OCI-M1 (cell line): Measurements from ENCODE around the gene CACNB4.
"Not testable (repeated sequence)": the region's sequence is repeated elsewhere in the genome, so short reads cannot be mapped to it uniquely, and the experiment has no call there.

Source experiments
- DNase-seq: peaks from one replicate; lab custom pipeline; 2025; lab: John Stamatoyannopoulos, UW

The CACNB4 gene

DNA sequence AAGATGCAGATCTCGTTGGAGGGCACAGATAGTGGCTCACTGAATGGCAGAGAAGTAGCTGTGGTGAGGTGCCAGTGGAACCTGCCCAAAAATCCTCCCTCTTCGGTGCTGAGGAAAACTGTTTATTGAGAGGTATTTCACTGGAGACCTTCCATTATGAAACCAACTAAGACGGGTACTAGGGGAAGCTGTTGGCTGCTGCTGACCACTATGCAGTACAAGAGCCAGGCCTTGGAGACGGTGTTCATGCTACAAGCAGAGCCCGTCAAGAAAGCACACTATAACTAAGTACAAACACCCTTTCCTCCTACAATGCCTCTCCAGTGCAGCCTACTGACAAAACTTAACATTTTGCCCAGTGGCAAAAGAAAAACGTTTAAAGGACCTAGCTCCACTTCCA, 275.2 kb downstream of the CACNB4 start:
- peak; percentile 65 for DNase-seq

DNA sequence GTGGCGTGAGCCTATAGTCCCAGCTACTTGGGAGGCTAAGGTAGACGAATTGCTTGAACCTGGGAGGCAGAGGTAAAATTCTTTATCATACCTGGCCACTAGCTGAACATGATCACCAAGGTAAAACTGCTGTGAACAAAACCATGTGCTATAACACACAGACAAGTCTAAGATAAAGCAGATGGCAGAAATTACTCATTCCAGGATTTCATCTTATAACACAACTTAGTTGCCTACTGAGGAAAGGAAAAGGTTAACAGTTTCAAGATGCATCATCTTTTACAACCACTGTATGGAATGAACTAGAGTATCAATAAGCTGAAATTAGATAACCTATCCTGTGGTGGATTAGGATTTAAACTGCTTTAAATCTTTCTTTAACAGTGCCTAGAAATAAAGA, 278.9 kb downstream of the CACNB4 start:
- DNase-seq, result no peak

DNA sequence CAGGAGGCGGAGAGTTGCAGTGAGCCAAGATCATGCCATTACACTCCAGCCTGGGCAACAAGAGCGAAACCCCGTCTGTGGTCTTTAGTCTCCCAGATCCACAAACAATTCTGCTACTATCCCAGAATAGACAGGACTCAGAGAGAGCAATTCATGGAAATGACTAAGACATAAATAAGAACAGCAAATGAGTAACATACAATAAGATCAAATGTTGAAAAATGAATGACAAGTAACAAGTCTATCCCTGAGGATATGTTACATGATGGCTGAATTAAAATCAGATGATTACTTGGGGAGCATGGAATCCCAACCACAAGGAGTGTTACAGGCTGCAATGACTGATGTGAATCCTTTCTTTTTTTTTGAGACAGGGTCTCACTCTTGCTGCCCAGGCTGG, 280.9 kb downstream of the CACNB4 start:
- DNase-seq, result no peak

DNA sequence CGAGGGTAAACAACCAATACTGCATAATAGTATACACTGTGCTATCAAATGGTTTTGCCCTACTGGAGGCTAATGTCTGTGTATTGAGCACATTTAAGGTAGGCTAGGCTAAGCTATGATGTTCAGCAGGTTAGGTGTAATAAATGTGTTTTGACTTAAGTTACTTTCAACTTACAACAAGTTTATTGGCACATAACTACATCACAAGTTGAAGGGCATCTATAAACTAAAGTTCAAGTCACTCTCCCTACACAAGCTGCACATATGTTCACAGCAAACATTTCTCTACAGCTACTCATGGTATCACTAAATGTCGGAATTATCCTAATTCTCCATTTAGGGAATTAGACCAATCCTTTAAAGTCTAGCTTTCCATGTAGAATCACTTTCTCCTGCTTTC, 282.0 kb downstream of the CACNB4 start:
- DNase-seq, result no peak

DNA sequence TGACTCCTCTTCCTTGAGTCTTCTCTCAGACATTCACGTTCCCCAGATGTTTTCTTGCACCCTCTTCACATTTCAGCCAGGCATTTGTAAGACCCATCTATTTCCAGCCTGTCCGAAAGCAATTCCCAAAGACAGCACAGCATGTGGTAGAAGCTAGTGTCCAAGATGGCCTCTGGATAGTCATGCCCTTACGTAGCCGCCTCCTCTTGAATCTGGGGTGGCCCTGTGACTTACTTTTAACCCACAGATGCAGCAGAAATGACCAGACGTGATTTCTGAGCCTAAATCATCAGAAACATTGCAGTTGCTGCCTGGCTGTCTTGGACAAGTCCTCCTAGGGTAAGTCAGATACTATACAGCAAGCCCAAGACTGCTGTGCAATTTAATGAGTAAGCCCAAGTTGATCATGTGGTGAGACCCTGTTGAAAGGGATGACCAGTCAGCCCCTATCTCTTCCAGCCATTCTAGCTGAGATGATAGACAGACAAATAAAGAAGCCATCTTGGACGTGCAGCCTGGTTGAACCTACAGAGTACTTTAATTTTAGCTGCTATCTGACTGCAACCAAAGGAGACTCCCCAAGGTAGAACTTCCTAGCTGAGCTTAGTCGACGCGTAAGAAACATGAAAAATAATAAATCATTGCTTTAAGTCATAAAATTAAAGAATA, 282.9 kb downstream of the CACNB4 start:
- DNase-seq, result no peak

DNA sequence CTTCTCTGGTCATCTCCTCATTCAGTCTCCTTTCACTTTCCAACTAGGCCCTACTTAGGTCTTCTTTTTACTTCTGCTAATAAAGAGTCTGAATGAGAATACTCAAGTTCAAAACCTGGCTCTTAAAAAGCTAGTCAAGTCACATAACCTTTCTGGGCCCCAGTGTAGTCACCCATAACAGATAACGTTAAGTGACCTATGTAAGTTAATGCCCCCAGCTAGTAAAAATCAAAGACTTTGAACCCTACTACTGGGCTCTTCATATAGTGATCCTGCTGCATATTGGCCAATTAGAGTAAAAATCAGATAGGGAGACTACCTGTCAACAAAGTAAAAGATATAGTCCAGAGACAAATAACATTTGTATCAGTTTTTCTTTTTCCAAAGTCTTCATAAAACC, 288.4 kb downstream of the CACNB4 start:
- DNase-seq, result no peak

DNA sequence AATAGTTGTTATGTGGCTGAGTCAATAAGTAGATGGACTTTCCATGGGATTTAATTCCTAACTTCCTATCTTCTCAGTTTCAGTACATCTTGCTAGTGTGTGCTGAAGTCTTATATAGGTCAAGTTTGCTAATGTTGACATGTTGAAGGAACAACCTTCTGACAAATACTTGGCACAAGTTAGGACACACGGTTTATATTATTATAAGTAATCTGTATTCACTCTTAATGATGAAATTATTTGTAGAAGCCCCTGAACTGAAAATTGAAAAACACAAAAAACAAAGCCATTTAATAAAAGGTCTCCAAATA, 289.8 kb downstream of the CACNB4 start:
- DNase-seq, result no peak

DNA sequence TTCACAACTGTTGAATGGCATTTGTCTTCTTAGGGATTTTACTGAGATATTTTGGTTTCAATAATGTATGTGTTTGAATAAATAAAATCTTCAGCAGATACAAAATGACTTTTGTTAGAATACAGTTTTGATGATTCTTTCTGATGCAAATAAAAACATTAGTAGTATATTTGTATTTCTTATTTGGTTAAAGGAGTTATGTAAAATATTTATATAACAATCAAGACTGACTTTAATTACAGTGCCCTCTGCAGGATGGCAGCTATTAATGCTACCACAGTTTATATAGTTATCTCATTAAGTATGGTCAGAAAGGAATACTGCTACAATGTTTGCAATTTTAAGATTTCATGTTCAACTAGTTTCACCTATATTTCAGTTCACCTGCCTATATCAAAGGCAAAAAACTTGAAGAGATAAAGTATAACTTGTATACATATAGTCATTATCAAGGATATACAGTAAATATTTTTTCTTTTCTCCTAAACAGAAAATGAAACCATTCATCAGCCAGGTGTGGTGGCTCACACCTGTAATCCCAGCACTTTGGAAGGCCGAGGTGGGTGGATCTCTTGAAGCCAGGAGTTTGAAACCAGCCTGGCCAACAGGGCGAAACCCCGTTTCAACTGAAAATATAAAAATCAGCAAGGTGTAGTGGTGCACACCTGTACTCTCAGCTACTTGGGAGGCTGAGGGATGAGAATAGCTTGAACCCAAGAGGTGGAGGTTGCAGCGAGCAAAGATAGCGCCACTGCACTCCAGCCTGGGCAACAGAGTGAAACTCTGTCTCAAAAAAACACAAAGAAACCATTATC, 290.4 kb downstream of the CACNB4 start:
- DNase-seq, result peak; percentile 55

DNA sequence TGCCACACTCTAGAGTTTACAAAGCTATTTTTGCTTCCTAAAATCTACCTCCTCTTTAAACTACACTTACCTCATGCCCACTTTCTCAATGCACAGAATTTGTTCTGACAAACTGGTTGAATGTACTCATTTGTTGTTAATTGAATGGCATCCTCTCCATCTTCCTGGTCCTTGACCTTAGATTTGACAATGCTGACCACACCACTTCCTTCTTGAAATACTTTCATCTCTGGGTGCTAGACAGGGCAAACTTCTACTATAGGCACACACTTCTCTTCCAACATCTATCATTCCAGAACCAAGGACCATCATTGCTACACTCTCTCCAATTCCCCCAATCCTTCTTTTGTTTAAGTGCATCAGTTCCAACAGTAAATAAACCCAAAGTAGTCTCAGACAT, 292.9 kb downstream of the CACNB4 start:
- DNase-seq, result no peak

DNA sequence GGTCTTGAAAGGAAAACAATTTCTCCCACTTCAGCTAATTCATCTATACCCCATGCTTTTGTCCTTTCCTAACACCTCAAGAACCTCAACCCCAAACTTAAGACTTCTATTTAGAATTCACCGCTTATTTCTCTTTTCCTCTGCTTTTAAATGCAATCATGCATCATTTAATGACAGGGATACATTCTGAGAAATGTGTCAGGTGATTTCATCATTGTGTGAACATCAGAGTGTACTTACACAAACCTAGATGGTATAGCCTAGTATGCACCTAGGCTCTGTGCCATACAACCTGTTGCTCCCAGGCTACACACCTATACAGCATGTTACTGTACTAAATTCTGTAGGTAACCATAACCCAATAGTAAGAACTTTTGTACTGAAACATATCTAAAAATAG, 293.5 kb downstream of the CACNB4 start:
- DNase-seq, result peak; percentile 32

DNA sequence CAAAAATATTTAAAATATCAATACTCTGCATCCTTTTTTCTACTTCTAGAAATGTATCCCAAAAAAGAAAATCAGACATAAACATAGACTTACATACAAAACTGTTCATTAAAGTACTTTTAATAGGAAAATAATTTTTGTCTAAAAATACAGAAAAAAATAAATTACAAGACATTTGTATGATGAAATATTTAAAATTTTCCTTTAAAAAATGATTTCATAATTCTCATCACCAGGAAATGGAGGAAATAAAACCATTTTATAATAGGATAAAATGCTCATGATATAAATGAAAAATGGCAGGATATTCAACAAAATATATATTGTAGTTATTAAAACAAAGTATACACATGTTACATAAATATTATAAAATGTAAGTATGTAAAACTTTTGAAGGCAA, 295.0 kb downstream of the CACNB4 start:
- DNase-seq, result no peak

DNA sequence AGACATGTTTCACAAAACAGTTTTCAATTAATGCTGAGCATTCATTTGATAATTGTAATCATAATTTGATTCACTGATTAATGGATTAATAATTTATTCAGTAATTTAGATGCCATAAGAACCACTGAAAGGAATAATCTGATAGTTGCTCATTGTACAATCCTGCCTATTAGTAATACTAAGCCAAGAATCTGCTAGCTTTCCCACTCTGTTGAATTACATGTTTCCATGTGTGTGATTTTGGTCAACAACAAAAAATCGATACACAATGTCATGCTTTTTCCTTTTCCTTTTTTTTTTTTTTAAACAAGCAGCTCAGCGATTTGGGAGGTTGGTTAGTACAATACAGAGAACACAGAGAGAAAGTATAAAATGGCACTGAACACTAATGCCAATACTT, 296.5 kb downstream of the CACNB4 start:
- DNase-seq, result no peak

DNA sequence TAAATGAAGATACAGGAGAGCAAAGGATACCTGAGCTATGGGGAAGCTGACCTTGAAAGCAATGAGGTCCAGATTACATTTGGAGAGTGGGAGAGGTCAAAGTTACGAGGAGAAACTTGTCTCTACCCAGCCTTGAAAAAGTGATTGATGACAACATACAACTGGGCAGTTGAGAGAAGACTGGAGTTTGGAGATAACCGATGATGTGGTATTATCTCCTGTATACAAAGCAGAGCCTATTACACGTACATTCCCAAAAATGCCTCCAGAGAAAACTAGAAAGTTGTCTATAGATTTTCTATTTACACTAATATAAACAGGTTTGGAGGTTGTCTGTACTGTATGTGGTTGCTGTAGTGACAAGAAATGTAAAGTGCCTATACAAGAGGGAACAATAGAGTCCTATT, 299.0 kb downstream of the CACNB4 start:
- DNase-seq, result peak; percentile 85

DNA sequence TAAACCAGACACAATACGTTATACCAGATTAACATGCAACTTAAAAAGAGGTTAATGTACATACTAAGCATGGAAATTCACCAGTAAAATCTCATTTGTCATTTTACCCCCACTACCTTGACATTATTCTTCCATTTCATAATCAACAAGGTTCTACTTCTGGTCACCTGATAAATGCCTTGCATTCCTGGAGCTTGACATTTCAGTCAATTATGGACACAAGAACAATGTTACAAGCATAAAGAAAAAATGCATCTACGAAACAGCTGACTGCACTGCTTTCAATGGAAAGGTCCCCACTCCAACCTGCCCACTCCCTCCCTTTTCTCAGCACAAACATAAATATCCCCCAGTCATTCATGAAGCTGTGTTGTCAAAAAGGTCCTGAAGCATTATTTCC, 302.1 kb downstream of the CACNB4 start:
- no peak for DNase-seq

DNA sequence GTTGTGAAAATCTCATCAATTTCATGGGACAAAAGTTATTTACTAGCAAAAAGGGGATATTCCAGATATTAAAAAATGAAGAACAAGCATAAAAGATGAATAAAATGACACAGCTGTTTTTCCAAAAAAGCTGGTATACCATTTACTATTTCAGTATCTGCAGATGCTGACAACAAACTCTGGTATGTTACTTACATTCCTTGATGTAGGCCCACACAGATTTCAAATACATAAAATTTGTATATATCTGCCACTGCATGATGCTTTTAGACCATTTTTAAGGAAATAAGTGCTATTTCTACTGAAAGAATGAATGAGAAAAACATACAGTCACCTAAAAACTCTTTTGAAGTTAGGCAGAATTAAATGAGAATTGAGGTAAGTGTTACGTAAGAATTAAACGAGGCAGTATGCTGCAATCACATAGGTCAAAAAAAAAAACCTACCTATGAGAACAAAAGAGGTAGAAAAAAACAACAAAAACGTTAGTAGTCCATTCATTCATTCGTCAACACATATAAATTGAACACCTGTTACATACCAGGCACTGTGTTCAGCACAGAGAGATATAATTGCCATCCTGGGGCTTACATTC, 303.1 kb downstream of the CACNB4 start:
- no peak for DNase-seq

DNA sequence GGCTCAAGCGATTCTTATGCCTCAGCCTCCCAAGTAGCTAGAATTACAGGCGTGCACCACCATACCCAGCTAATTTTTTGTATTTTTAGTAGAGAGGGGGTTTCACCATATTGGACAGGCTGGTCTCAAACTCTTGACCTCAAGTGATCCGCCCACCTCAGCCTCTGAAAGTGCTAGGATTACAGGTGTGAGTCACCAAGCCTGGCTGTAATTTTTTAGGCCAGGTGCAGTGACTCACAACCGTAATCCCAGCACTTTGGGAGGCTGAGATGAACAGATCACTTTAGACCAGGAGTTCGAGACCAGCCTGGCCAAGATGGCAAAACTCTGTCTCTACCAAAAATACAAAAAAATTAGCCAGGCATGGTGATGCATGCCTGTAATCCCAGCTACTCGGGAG, 304.4 kb downstream of the CACNB4 start:
- not testable (repeated sequence) for DNase-seq

DNA sequence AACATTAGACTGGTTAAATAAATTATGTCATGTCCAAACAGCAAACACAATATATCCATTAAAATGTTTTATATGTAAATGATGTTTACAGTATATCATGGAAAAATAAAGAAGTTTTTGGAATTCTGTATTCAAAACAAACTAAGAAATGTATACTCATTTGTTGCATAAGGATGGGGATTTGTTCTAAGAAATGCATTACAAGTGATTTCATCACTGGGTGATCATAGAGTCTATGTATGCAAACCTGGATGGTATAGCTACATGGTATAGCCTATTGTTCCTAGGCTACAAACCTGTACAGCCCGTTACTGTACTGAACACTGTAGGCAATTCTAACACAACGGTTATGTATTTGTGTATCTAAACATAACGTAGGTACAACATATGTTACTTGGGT, 305.7 kb downstream of the CACNB4 start:
- peak; percentile 50 for DNase-seq

DNA sequence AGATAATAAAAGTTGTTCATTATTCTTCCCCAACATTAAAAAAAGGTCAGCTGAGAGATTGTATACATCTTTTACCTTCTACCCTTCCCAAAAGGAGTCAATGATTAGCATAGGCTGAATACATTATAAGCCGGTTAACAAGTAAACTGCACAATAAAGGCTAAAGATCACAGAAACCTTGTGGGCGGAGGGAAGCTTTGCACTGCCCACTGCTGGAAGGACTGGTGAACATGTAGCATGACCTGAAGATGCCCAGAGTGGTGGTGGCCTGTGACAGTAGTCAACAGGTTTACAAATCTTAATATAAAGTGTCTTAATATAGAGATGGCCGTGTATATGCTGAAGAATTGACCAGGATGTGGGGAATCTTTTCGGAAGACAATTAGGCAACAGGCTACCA, 306.3 kb downstream of the CACNB4 start:
- peak; percentile 19 for DNase-seq

DNA sequence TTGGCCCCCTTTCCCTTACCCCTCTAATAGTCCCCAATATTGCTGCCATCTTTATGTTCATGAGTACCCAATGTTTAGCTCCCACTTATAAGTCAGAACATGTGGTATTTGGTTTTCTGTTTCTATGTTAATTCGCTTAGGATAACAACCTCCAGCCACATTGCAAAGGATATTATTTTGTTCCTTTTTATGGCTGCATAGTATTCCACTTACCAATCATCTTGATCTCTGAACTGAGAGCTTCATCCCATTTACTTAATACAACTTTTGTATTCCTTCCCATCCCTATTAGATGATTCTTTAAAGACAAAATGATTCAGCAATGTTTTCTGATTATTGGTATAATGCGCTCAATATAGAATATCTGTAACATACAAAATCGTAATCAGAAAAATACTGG, 307.3 kb downstream of the CACNB4 start:
- DNase-seq, result no peak

DNA sequence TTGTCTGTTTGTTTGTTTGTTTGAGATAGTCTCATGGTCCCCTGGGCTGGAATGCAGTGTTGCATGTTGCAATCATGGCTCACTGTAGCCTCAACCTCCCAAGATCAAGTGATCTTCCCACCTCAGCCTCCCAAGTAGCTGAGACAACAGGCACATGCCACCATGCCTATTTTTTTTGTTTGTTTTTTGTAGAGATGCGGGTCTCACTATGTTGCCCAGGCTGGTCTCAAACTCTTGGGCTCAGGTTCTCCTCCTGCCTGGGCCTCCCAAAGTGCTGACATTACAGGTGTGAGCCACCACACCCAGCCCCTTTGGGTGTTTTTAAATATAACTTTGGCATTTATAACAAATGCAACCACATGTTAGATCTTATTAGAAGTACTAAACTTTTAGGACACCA, 308.2 kb downstream of the CACNB4 start:
- no peak for DNase-seq

DNA sequence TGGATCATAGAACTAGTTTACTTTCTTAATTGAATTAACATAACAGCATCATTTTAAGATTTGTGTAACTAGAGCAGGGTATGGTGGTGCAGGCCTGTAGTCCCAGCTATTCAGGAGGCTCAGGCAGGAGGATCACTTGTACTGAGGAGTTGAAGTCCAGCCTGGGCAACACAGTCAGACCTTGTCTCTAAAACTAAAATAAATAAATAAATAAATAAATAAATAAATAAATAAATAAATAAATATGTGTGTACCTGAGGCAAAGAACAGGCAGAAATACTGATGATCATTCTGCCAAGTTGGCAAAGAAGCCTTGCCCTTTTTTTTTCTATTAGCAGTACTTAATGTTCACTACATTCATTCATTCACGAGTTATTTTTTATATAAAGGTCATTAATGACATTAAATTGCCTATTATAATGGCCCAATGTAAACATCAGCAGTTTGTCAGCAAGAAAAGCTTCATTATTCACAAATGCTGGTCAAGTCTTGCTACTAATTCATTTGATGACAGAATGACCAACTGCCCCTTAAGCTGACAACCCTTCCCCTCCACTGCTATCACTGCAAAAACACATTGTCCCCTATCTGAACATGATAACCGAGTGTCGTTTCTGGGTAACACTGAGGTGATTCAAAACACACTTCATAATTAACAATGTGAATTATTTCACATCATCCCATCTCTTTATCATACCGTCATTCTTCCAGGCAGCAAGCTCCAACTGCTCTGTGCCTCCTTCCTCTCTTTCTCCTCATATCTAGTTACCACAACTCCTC, 309.6 kb downstream of the CACNB4 start:
- DNase-seq, result peak; percentile 88

DNA sequence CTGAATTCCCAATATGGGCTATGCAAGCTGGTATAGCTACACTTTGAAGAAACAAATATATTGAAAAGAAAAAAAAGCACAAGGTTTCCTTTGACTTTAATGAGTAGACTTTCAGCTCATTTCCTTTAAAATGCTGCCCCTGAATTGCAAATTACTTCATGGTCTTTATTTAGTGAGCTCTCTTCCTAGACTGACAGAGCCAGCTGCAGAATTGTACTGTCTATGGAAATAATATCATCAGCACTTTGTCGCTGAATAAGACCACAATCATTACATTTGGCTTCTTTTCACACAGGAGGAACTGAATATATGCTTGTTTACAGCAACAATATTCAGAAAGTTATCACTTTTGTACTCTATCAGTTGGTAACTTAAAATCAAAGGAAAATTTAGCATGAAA, 312.4 kb downstream of the CACNB4 start:
- peak; percentile 31 for DNase-seq

DNA sequence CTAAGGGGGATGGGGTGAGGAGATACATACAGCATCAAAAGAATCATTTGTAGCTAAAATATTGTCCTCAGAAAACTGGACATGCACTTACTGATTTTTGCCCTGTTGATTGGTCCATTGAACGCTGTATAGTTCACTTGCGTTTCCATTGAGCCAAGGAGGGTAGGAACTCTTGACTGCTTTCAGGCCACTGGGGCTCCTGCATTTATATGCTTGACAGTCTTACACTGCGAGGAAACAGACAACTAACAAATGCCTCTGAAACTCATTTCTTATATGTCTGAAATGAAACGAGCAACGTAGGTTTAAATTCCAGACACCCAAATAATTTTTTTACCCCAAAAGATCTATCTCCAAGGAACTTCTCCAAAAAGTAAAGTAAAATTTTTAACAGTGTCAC, 312.8 kb downstream of the CACNB4 start:
- DNase-seq, result no peak
